DND-41 (cell line): ENCODE results near the gene SMG5.

Experiments used
- EZH2 ChIP-seq: IDR thresholded peaks from 3 replicates; pipeline ENCODE4 v1.6.1; 2012; ENCODE audit warnings: borderline replicate concordance, low read depth, mild to moderate bottlenecking, moderate library complexity, low read length, inconsistent platforms; ENCODE audit not compliant: severe bottlenecking
- TF ChIP-seq, protein P1 (sequence below): IDR thresholded peaks from 2 replicates; pipeline ENCODE4 v1.5.1; 2012; ENCODE audit warnings: borderline replicate concordance, low read length, moderate library complexity, mild to moderate bottlenecking; ENCODE audit not compliant: poor library complexity, severe bottlenecking; ENCODE audit errors: extremely low read depth

DNA sequence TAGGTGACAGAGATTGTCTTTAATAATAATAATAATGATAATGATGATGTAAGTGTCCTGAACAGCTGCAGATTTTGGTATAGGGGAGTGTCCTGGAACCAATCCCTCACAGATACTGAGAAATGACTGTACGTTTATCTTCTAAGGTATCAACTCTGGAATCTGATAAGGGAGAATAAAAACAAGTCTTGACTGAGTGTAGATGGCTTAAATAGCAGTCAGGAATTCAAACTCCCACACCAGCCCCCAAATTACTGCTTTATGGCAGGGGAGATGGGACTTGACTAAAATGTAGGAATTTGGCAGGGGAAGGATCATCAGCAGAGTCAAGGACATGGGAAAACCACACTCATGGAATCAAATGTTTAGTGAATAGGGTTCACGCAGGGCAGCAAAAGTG, 22.6 kb upstream of the SMG5 start:
- TF ChIP-seq, protein P1, sequence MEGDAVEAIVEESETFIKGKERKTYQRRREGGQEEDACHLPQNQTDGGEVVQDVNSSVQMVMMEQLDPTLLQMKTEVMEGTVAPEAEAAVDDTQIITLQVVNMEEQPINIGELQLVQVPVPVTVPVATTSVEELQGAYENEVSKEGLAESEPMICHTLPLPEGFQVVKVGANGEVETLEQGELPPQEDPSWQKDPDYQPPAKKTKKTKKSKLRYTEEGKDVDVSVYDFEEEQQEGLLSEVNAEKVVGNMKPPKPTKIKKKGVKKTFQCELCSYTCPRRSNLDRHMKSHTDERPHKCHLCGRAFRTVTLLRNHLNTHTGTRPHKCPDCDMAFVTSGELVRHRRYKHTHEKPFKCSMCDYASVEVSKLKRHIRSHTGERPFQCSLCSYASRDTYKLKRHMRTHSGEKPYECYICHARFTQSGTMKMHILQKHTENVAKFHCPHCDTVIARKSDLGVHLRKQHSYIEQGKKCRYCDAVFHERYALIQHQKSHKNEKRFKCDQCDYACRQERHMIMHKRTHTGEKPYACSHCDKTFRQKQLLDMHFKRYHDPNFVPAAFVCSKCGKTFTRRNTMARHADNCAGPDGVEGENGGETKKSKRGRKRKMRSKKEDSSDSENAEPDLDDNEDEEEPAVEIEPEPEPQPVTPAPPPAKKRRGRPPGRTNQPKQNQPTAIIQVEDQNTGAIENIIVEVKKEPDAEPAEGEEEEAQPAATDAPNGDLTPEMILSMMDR, result no peak
- TF ChIP-seq EZH2, result no peak
